ENCODE data around the gene ACYP2. TPM values are rescaled to one million over a fixed set of nuclear protein-coding genes. Genes with fewer than 3 reads are reported as not detected.

Gene ACYP2
- total and polyA plus RNA-seq, 11 donors, result 39.7 to 107 (median 53.2) TPM

GRCh38 chr2:54103454-54104314 lies 11.7 kb upstream of the ACYP2 start:
- Histone ChIP-seq H3K36me3 (no peaks in the 10 kb centered on the region), H3K4me3 (no peak overlapping the region), H3K4me1 (peaks cover 0 to 8% (median 5%) of the 10 kb centered on the region in 12 donors), H3K27ac (peak overlapping the region in 1 of 12 donors; percentile 3), H3K9me3 (no peaks in the 10 kb centered on the region), H3K27me3 (no peaks in the 10 kb centered on the region)
- intact Hi-C loops (cut with DNase I), result loop anchor here in 4 of 10 donors (5.0 to 10.0 kb wide), 4 partner anchors 601 to 734 kb away; no protein-coding TSS in a partner anchor
- DNase-seq (peak in 2 of 5 donors; percentile 28 to 52), ATAC-seq (peak; percentile 35 to 89 (median 80))
- WGBS, 4 donors, result 10 to 26% (median 18%) methylated on average over 3 of the region's 3 CpGs
- TF ChIP-seq POLR2A (IDR thresholded peaks at IDR 0.05) (no peak), CTCF (IDR thresholded peaks at IDR 0.05) (no peak)

- H3K4me1 ChIP-seq, result peaks cover 0 to 8% (median 5%) of the 10 kb centered on the region in 12 donors
- no peak overlapping the region for H3K4me3 ChIP-seq
- no peaks in the 10 kb centered on the region for H3K36me3 ChIP-seq
- intact Hi-C loops (cut with DNase I), result loop anchor here (1.0 to 10.0 kb wide), 8 partner anchors 595 to 1055 kb away; no protein-coding TSS in a partner anchor
- no peak overlapping the region for H3K27ac ChIP-seq
- no peak for DNase-seq
- no peaks in the 10 kb centered on the region for H3K9me3 ChIP-seq
- no peaks in the 10 kb centered on the region for H3K27me3 ChIP-seq
- WGBS, 4 donors, result 66 to 68% (median 67%) methylated on average over 12 of the region's 12 CpGs
- peak in 3 of 4 donors; percentile 59 to 80 (median 75) for ATAC-seq
- TF ChIP-seq POLR2A (IDR thresholded peaks at IDR 0.05) (no peak), CTCF (IDR thresholded peaks at IDR 0.05) (peak; percentile 43 to 78 (median 62))
These were observed 8.6 kb upstream of the ACYP2 start for GRCh38 chr2:54106631-54107454.

- peaks cover 0 to 8% (median 5%) of the 10 kb centered on the region in 12 donors for H3K4me1 ChIP-seq
- ATAC-seq, result no peak
- H3K27me3 ChIP-seq, result no peaks in the 10 kb centered on the region
- no peaks in the 10 kb centered on the region for H3K36me3 ChIP-seq
- 75 to 95% (median 84%) methylated on average over 2 of the region's 2 CpGs for WGBS, 4 donors
- no peak overlapping the region for H3K4me3 ChIP-seq
- TF ChIP-seq CTCF (IDR thresholded peaks at IDR 0.05) (no peak), POLR2A (IDR thresholded peaks at IDR 0.05) (no peak)
- DNase-seq, result no peak
- intact Hi-C loops (cut with DNase I), result loop anchor here (1.0 to 10.0 kb wide), 8 partner anchors 595 to 1055 kb away; no protein-coding TSS in a partner anchor
- H3K27ac ChIP-seq, result no peak overlapping the region
- H3K9me3 ChIP-seq, result no peaks in the 10 kb centered on the region
These were observed 8.0 kb upstream of the ACYP2 start for GRCh38 chr2:54107455-54107764.
